Endometrium (tissue), 2 donors: Measurements from ENCODE around the gene WDFY2.
"Not testable (repeated sequence)": the region's sequence is repeated elsewhere in the genome, so short reads cannot be mapped to it uniquely, and the experiment has no call there.

Source experiments
- FAIRE-seq: peaks from 2 replicates; lab custom pipeline; 2012; peaks lifted over from hg19 to GRCh38; lab: Jason Lieb, UNC
- donor health status: control.
- donor health status: control.

The WDFY2 gene

GRCh38 chr13:51564252-51564651, 20.0 kb upstream of the WDFY2 start:
- no peak for FAIRE-seq

- FAIRE-seq = no peak
These were observed 19.6 kb upstream of the WDFY2 start for GRCh38 chr13:51564671-51565070.

- FAIRE-seq = not testable (repeated sequence)
These were observed 15.3 kb upstream of the WDFY2 start for GRCh38 chr13:51569001-51569400.

GRCh38 chr13:51576754-51577153, 7.5 kb upstream of the WDFY2 start:
- FAIRE-seq = no peak

GRCh38 chr13:51577690-51578089, 6.6 kb upstream of the WDFY2 start:
- FAIRE-seq = no peak

GRCh38 chr13:51579676-51580075, 4.6 kb upstream of the WDFY2 start:
- FAIRE-seq = no peak

- FAIRE-seq = no peak
These were observed 3.0 kb upstream of the WDFY2 start for GRCh38 chr13:51581148-51581820.

GRCh38 chr13:51583469-51583874, 790 bp upstream of the WDFY2 start:
- no peak for FAIRE-seq

GRCh38 chr13:51584731-51585672, 740 bp downstream of the WDFY2 start:
- FAIRE-seq = no peak

GRCh38 chr13:51585696-51586095, 1.4 kb downstream of the WDFY2 start:
- FAIRE-seq = no peak

GRCh38 chr13:51587372-51587771, 3.1 kb downstream of the WDFY2 start:
- no peak for FAIRE-seq

- no peak for FAIRE-seq
These were observed 4.2 kb downstream of the WDFY2 start for GRCh38 chr13:51588406-51588949.

GRCh38 chr13:51589793-51590192, 5.5 kb downstream of the WDFY2 start:
- FAIRE-seq = no peak

- peak; percentile 4 for FAIRE-seq
These were observed 6.1 kb downstream of the WDFY2 start for GRCh38 chr13:51590231-51590970.

GRCh38 chr13:51590971-51591627, 6.8 kb downstream of the WDFY2 start:
- no peak for FAIRE-seq

GRCh38 chr13:51591938-51592337, 7.7 kb downstream of the WDFY2 start:
- not testable (repeated sequence) for FAIRE-seq

- FAIRE-seq = no peak
These were observed 10.2 kb downstream of the WDFY2 start for GRCh38 chr13:51594432-51594831.

- no peak for FAIRE-seq
These were observed 11.2 kb downstream of the WDFY2 start for GRCh38 chr13:51595416-51595815.

- no peak for FAIRE-seq
These were observed 12.3 kb downstream of the WDFY2 start for GRCh38 chr13:51596541-51596940.

GRCh38 chr13:51599444-51600176, 15.3 kb downstream of the WDFY2 start:
- no peak for FAIRE-seq

GRCh38 chr13:51600703-51601102, 16.4 kb downstream of the WDFY2 start:
- no peak for FAIRE-seq
